ENCODE data around the gene CCDC137.

- no peak for TF ChIP-seq CTCF (IDR thresholded peaks at IDR 0.05)
- TF ChIP-seq POLR2A (IDR thresholded peaks at IDR 0.05) = no peak
Observed at GRCh38 chr17:81666092-81666341, 520 bp upstream of the CCDC137 start.
